ENCODE results near the gene RRP15.

RRP15 gene, protein sequence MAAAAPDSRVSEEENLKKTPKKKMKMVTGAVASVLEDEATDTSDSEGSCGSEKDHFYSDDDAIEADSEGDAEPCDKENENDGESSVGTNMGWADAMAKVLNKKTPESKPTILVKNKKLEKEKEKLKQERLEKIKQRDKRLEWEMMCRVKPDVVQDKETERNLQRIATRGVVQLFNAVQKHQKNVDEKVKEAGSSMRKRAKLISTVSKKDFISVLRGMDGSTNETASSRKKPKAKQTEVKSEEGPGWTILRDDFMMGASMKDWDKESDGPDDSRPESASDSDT

GRCh38 chr1:218284917-218285635, at the start of gene RRP15:
Gene RRP15, plus strand, starts transcription at chr1:218285293. Its CDS starts 24 bp downstream, at chr1:218285317.
- peak; percentile 85 for DNase-seq

DNA sequence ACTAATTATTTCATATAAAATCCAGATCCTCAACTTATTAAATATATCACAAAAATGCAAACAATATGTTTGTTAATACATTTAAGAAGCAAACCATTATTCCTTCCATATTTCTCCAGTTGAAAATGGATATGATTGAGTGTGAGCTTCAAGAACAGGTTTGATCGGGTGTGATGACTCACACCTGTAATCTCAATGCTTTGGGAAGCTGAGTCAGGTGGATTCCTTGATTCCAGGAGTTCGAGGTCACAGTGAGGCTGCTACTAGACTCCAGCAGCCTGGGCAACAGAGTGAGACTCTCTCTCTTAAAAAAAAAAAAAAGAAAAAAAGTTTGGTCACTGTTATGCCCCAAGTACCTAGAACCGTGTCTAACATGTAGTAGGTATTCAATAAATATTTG, 42.9 kb upstream of the RRP15 start:
- no peak for DNase-seq

GRCh38 chr1:218247339-218247738, 37.8 kb upstream of the RRP15 start:
- DNase-seq = no peak

GRCh38 chr1:218249338-218250140, 35.6 kb upstream of the RRP15 start:
- peak; percentile 62 for DNase-seq

DNA sequence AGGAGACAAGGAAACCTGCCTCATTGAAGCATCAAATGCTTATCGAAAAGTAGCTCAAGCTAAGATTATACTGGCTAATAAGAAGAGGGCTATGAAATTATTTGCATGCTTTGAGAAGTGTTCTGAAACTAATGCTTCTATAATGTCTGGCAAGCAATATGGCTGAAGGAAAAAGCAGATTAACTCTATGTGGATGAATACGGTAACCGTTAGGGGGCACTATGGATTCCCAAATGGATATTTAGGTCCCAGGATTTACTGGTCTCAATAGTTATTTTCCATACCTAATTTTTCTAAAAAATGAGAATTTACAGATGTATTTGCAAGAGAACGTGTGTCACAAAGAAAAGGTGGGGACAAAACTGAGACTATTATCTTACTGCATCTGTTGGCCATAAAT, 34.6 kb upstream of the RRP15 start:
- no peak for DNase-seq

DNA sequence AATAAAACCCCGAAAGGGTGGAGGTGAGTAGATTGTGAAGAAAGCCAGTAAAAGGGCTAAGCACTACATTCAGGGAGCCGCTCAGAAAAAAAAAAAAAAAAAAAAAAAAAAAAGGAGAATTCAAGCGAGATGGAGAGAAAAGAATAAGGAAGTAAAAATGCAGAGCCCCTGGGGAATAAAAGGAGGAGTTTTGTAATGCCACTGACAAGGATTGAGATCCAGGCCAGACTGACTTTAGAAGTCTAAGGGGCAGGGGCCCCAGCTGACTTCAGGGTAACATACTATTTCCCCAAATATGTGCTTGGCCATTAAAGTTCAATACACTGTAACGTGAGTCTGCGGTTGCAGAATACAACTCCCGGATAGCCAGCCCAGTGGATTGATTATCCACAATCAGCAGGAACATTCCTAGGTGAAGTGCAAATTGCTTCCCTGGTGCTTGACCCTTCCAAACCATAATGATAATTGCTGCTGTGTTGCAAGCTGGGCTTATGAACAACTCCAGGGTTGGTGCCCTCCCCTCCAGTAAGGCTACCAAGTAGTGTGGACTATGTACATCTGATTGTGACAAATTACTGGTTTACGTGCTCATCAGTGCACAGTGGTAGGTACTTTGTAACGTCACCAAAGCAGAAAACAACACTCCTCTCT, 30.7 kb upstream of the RRP15 start:
- no peak for DNase-seq

- DNase-seq = no peak
These were observed 30.0 kb upstream of the RRP15 start for GRCh38 chr1:218255090-218255489.

GRCh38 chr1:218257371-218257770, 27.7 kb upstream of the RRP15 start:
- DNase-seq = no peak

GRCh38 chr1:218257971-218258370, 27.1 kb upstream of the RRP15 start:
- DNase-seq = no peak

GRCh38 chr1:218259339-218259738, 25.8 kb upstream of the RRP15 start:
- no peak for DNase-seq

GRCh38 chr1:218259800-218260199, 25.3 kb upstream of the RRP15 start:
- DNase-seq = no peak

GRCh38 chr1:218262259-218262658, 22.8 kb upstream of the RRP15 start:
- no peak for DNase-seq

GRCh38 chr1:218266356-218266755, 18.7 kb upstream of the RRP15 start:
- no peak for DNase-seq

DNA sequence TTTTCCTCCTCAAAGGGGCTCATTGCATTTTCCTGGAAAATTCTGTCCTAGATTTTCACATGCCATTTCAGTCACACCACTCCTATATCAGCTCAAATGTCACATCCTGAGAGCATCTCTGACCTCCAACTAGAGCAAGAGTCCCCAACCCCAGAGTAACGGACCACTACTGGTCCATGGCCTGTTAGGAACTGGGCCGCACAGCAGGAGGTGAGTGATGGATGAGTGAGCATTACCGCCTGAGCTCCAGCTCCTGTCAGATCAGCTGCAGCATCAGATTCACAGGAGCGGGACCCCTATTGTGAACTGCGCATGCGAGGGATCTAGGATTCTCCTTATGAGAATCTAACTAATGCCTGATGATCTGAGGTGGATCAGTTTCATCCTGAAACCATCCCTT, 12.7 kb upstream of the RRP15 start:
- DNase-seq = no peak

- DNase-seq = peak; percentile 28
These were observed 11.2 kb upstream of the RRP15 start for GRCh38 chr1:218273762-218274479.

DNA sequence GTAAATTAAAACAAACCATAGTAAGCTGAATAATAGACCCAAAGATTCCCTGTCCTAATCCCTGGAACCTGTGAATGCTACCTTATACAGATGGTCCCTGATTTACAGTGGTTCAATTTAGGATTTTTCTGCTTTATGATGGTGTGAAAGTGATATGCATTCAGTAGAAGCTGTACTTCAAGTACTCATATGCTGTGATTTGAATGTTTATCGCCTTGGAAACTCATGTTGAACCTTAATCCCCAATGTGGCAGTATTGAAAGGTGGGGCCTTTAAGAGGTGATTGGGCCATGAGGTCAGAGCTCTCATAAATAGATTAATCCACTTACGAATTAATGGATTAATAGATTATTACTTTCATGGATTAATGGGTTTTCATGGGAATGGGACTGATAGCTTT, 10.6 kb upstream of the RRP15 start:
- no peak for DNase-seq

- DNase-seq = no peak
These were observed 9.3 kb upstream of the RRP15 start for GRCh38 chr1:218275823-218276222.

- DNase-seq = no peak
These were observed 3.8 kb upstream of the RRP15 start for GRCh38 chr1:218281285-218281684.

DNA sequence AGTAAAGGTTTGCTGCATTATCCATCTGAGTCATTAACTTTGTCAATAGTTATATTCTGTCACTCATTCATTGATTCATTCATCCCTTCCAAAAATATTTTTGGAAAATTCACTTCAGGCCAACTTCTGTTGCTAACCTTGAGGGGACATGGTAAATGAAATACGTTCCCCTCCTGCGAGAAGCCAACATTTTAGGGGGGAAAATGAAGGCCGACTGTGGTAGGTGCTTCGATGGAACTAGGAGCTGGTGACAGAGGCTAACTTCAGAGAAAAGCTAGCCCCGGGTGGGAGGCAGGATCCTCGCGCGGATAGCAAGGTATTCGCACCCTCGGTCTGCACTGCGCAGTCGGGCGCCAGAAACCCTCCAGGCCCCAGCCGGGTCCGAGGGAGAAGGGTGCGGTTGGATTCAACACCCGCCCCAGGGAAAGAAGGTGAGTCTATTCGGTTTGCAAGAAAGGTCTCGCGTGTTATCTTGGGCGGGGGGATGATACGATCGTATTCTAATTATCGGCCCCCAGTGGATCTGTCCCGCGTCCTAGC, 646 bp upstream of the RRP15 start:
- no peak for DNase-seq

- no peak for DNase-seq
These were observed 7.4 kb downstream of the RRP15 start for GRCh38 chr1:218292515-218292914.

- no peak for DNase-seq
These were observed 9.5 kb downstream of the RRP15 start for GRCh38 chr1:218294546-218294945.

DNA sequence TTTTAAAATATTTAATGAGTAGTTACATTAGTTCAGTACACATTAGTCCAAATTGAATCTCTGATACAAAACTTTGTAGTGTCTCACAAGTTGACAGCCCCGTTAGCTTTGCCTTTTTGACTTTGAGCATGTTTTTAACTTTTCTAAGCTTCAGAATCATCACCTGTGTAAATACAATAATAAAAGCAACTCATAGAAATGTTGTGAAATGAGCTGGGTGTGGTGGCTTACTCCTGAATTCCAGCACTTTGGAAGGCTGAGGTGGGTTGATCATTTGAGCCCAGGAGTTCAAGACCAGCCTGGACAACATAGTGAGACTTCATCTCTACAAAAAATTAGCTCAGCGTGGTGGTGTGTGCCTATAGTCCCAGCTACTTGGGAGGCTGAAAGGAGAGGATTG, 11.1 kb downstream of the RRP15 start:
- DNase-seq = no peak

Measured in NCI-H2107 (cell line).